Type B pancreatic cell (in vitro differentiated cells): ENCODE measurements around the gene INPP5A. TPM values are rescaled to one million over a fixed set of nuclear protein-coding genes. Genes with fewer than 3 reads are reported as not detected.
"Not testable (repeated sequence)": the region's sequence is repeated elsewhere in the genome, so short reads cannot be mapped to it uniquely, and the experiment has no call there.

Experiments
- DNase-seq: peaks from one replicate; pipeline ENCODE4 v3.0.0; 2021; ENCODE audit warnings: mixed read lengths; ENCODE audit not compliant: unreplicated experiment; ENCODE audit errors: extremely low spot score
- H3K27ac Mint-ChIP-seq: 2 replicates; pipeline ENCODE4 v1.8.0; 2021; ENCODE audit warnings: mild to moderate bottlenecking, mixed read lengths
- H3K27me3 Mint-ChIP-seq: 2 replicates; pipeline ENCODE4 v1.8.0; 2021; ENCODE audit warnings: mixed read lengths
- H3K36me3 Mint-ChIP-seq: 2 replicates; pipeline ENCODE4 v1.8.0; 2021; ENCODE audit warnings: mixed read lengths
- H3K4me1 Mint-ChIP-seq: one replicate; pipeline ENCODE4 v1.8.0; 2021; ENCODE audit warnings: mixed read lengths; ENCODE audit not compliant: unreplicated experiment
- H3K4me3 Mint-ChIP-seq: 2 replicates; pipeline ENCODE4 v1.8.0; 2021; ENCODE audit warnings: mild to moderate bottlenecking, mixed read lengths
- H3K9me3 Mint-ChIP-seq: 2 replicates; pipeline ENCODE4 v1.8.0; 2021; ENCODE audit warnings: mixed read lengths
- CTCF ChIP-seq: fragments of 200-600 bp; sonication (generic); conservative IDR thresholded peaks from 2 replicates; pipeline ENCODE4 v1.5.0; 2021; ENCODE audit warnings: antibody characterized with exemption, mild to moderate bottlenecking
- total RNA-seq: library from RNA; stranded (reverse); gene quantifications from 2 replicates; pipeline ENCODE4 v1.2.1, GENCODE V29; 2021; ENCODE audit warnings: low replicate concordance

INPP5A gene
- total RNA-seq, 1 donor from 2014 or later = 26.6 TPM

GRCh38 chr10:132793871-132794849 is 256.6 kb downstream of the INPP5A start:
- TF ChIP-seq CTCF = no peak
- no peak overlapping the region for H3K27ac Mint-ChIP-seq
- H3K9me3 Mint-ChIP-seq = no peaks in the 10 kb centered on the region
- DNase-seq = no peak
- H3K36me3 Mint-ChIP-seq = no peaks in the 10 kb centered on the region
- H3K27me3 Mint-ChIP-seq = peaks cover 39% of the 10 kb centered on the region
- no peak overlapping the region for H3K4me3 Mint-ChIP-seq
- no peaks in the 10 kb centered on the region for H3K4me1 Mint-ChIP-seq

- Mint-ChIP-seq H3K27me3 (peaks cover 28% of the 10 kb centered on the region), H3K4me3 (no peak overlapping the region)
- no peak for TF ChIP-seq CTCF
Measured at GRCh38 chr10:132796846-132797245, 259.3 kb downstream of the INPP5A start.

GRCh38 chr10:132797986-132798385 is 260.4 kb downstream of the INPP5A start:
- H3K4me3 Mint-ChIP-seq, H3K4me1 Mint-ChIP-seq, DNase-seq, H3K36me3 Mint-ChIP-seq, H3K9me3 Mint-ChIP-seq, H3K27ac Mint-ChIP-seq: not testable (repeated sequence)
- peaks cover 25% of the 10 kb centered on the region for H3K27me3 Mint-ChIP-seq

More at GRCh38 chr10:132796846-132797245, 259.3 kb downstream of the INPP5A start:
- H3K27ac Mint-ChIP-seq = no peak overlapping the region
- H3K9me3 Mint-ChIP-seq = no peaks in the 10 kb centered on the region
- DNase-seq = no peak
- H3K4me1 Mint-ChIP-seq = no peaks in the 10 kb centered on the region
- H3K36me3 Mint-ChIP-seq = no peaks in the 10 kb centered on the region

- H3K27me3 Mint-ChIP-seq = peaks cover 22% of the 10 kb centered on the region
- no peaks in the 10 kb centered on the region for H3K36me3 Mint-ChIP-seq
- no peaks in the 10 kb centered on the region for H3K4me1 Mint-ChIP-seq
Measured at GRCh38 chr10:132798403-132798802, 260.8 kb downstream of the INPP5A start.

GRCh38 chr10:132798876-132799275 is 261.3 kb downstream of the INPP5A start:
- Mint-ChIP-seq H3K4me3 (no peak overlapping the region), H3K27ac (no peak overlapping the region), H3K27me3 (peaks cover 22% of the 10 kb centered on the region), H3K36me3 (no peaks in the 10 kb centered on the region), H3K4me1 (no peaks in the 10 kb centered on the region), H3K9me3 (no peaks in the 10 kb centered on the region)
- DNase-seq = no peak
- no peak for TF ChIP-seq CTCF

More at GRCh38 chr10:132798403-132798802, 260.8 kb downstream of the INPP5A start:
- Mint-ChIP-seq H3K4me3 (no peak overlapping the region), H3K9me3 (no peaks in the 10 kb centered on the region), H3K27ac (no peak overlapping the region)
- no peak for TF ChIP-seq CTCF
- no peak for DNase-seq

- no peaks in the 10 kb centered on the region for H3K9me3 Mint-ChIP-seq
- no peak for DNase-seq
- peaks cover 25% of the 10 kb centered on the region for H3K27me3 Mint-ChIP-seq
- H3K4me3 Mint-ChIP-seq = no peak overlapping the region
- TF ChIP-seq CTCF = no peak
- H3K4me1 Mint-ChIP-seq = peaks cover 3% of the 10 kb centered on the region
- H3K36me3 Mint-ChIP-seq = no peaks in the 10 kb centered on the region
- no peak overlapping the region for H3K27ac Mint-ChIP-seq
Measured at GRCh38 chr10:132799865-132800264, 262.3 kb downstream of the INPP5A start.
